ENCODE data around the gene PDLIM3. TPM values are rescaled to one million over a fixed set of nuclear protein-coding genes. Genes with fewer than 3 reads are reported as not detected.
A peak's percentile ranks its signal among the peaks of the same experiment; 100 is the strongest.

PDLIM3 gene
- total and polyA plus RNA-seq, 7 donors: 7.9 to 907 (median 568) TPM

- peaks cover 0 to 14% (median 7%) of the 10 kb centered on the region in 4 donors for H3K4me1 ChIP-seq
- no peak for DNase-seq
- WGBS, 2 donors: 14 to 39% methylated on average over 10 of the region's 10 CpGs
- H3K4me3 ChIP-seq: peak overlapping the region; percentile 52 to 95 (median 78)
- H3K27ac ChIP-seq: peak overlapping the region in 3 of 4 donors; percentile 71 to 80 (median 73)
- intact Hi-C loops (cut with DNase I): loop anchor here (5.0 kb wide), 3 partner anchors 45 to 565 kb away; partner anchors contain the start of genes PDLIM3 and UFSP2
- H3K27me3 ChIP-seq: no peaks in the 10 kb centered on the region
- TF ChIP-seq POLR2AphosphoS5 (IDR thresholded peaks at IDR 0.05): no peak
- no peak for TF ChIP-seq CTCF (IDR thresholded peaks at IDR 0.05)
- TF ChIP-seq POLR2A (IDR thresholded peaks at IDR 0.05): no peak
- no peak for TF ChIP-seq EP300 (IDR thresholded peaks at IDR 0.05)
- no peaks in the 10 kb centered on the region for H3K9me3 ChIP-seq
- no peaks in the 10 kb centered on the region for H3K36me3 ChIP-seq
These were observed 63.2 kb downstream of the PDLIM3 start for GRCh38 chr4:185472103-185472542.

- WGBS, 2 donors: 1% methylated on average over 93 of the region's 93 CpGs
- H3K9me3 ChIP-seq: no peaks in the 10 kb centered on the region
- intact Hi-C loops (cut with DNase I): loop anchor here (1.0 to 5.0 kb wide), 5 partner anchors 44 to 566 kb away; partner anchors contain the start of genes PDLIM3 and UFSP2
These were observed 63.8 kb downstream of the PDLIM3 start, which contains the start of gene CCDC110 for GRCh38 chr4:185471235-185472102. Gene CCDC110, minus strand, starts transcription at chr4:185471733. Its CDS starts 50 bp downstream, at chr4:185471683.

GRCh38 chr4:185470501-185471195, 64.7 kb downstream of the PDLIM3 start:
- Histone ChIP-seq H3K27ac (peak overlapping the region; percentile 71 to 81 (median 76)), H3K27me3 (no peaks in the 10 kb centered on the region), H3K9me3 (no peaks in the 10 kb centered on the region), H3K4me1 (peaks cover 0 to 14% (median 7%) of the 10 kb centered on the region in 4 donors), H3K36me3 (no peaks in the 10 kb centered on the region), H3K4me3 (peak overlapping the region; percentile 50 to 95 (median 78))
- WGBS, 2 donors: 2 to 5% methylated on average over 41 of the region's 41 CpGs
- DNase-seq: peak; percentile 86
- no peak for TF ChIP-seq EP300 (IDR thresholded peaks at IDR 0.05)
- no peak for TF ChIP-seq CTCF (IDR thresholded peaks at IDR 0.05)
- no peak for TF ChIP-seq POLR2A (IDR thresholded peaks at IDR 0.05)
- peak in 1 of 4 donors; percentile 20 for TF ChIP-seq POLR2AphosphoS5 (IDR thresholded peaks at IDR 0.05)
- intact Hi-C loops (cut with DNase I): loop anchor here (1.0 to 5.0 kb wide), 5 partner anchors 43 to 567 kb away; partner anchors contain the start of genes PDLIM3 and UFSP2

More at GRCh38 chr4:185471235-185472102, 63.8 kb downstream of the PDLIM3 start, which contains the start of gene CCDC110:
- TF ChIP-seq POLR2AphosphoS5 (IDR thresholded peaks at IDR 0.05): peak; percentile 62 to 67 (median 65)
- TF ChIP-seq CTCF (IDR thresholded peaks at IDR 0.05): peak; percentile 25 to 77 (median 46)
- TF ChIP-seq POLR2A (IDR thresholded peaks at IDR 0.05): no peak
- TF ChIP-seq EP300 (IDR thresholded peaks at IDR 0.05): no peak
- peak within 1 kb of the TSS; percentile 73 to 81 (median 77) for H3K27ac ChIP-seq
- DNase-seq: peak; percentile 99
- no peaks in the 10 kb centered on the region for H3K27me3 ChIP-seq
- no peaks in the 10 kb centered on the region for H3K36me3 ChIP-seq
- peaks cover 0 to 14% (median 7%) of the 10 kb centered on the region in 4 donors for H3K4me1 ChIP-seq
- H3K4me3 ChIP-seq: peak within 1 kb of the TSS; percentile 52 to 95 (median 78)

GRCh38 chr4:185469580-185470154, 65.6 kb downstream of the PDLIM3 start:
- WGBS, 2 donors: 69 to 73% methylated on average over 9 of the region's 9 CpGs
- peak; percentile 65 for DNase-seq
- H3K9me3 ChIP-seq: no peaks in the 10 kb centered on the region
- no peaks in the 10 kb centered on the region for H3K36me3 ChIP-seq
- TF ChIP-seq EP300 (IDR thresholded peaks at IDR 0.05) (no peak), POLR2A (IDR thresholded peaks at IDR 0.05) (no peak)
- H3K27ac ChIP-seq: peak overlapping the region in 3 of 4 donors; percentile 74 to 81 (median 79)
- H3K4me3 ChIP-seq: no peak overlapping the region
- H3K4me1 ChIP-seq: peaks cover 0 to 14% (median 7%) of the 10 kb centered on the region in 4 donors
- intact Hi-C loops (cut with DNase I): loop anchor here (2.0 to 5.0 kb wide), 4 partner anchors 42 to 568 kb away; partner anchors contain the start of genes PDLIM3 and UFSP2
- no peaks in the 10 kb centered on the region for H3K27me3 ChIP-seq
